Cerebellar cortex (tissue), 1 donor: ENCODE results near the gene AIF1L.
"Not testable (repeated sequence)": the region's sequence is repeated elsewhere in the genome, so short reads cannot be mapped to it uniquely, and the experiment has no call there.

Experiments used
- DNase-seq: peaks from one replicate; pipeline ENCODE4 v3.0.0-alpha.2; 2015; ENCODE audit warnings: low spot score

Gene AIF1L

GRCh38 chr9:131099102-131099606 is 2.8 kb downstream of the AIF1L start:
- no peak for DNase-seq

- DNase-seq = not testable (repeated sequence)
These were observed 3.5 kb downstream of the AIF1L start for GRCh38 chr9:131099845-131100244.

GRCh38 chr9:131100445-131100844 is 4.1 kb downstream of the AIF1L start:
- DNase-seq = no peak

- DNase-seq = no peak
These were observed 5.1 kb downstream of the AIF1L start for GRCh38 chr9:131101207-131101964.

DNA sequence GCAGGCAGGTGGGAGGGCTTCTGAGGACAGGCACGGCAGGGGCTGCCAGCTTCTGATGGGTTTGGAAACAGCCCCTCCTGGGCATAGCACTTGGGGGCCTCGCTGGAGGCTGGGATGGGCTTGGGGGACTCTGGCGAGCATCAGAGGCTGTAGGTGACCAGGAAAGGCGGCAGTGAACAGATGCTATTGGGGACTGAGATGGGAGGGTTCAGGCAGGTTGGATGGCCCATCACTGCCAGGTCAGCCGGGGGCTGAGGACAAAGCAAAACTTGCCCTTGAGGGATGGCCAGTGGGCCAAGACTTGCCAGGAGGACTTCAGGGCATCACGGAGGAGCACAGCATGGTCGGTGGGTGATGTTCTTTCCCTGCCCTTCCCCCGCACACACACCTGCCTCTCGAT is 6.7 kb downstream of the AIF1L start:
- DNase-seq = no peak

DNA sequence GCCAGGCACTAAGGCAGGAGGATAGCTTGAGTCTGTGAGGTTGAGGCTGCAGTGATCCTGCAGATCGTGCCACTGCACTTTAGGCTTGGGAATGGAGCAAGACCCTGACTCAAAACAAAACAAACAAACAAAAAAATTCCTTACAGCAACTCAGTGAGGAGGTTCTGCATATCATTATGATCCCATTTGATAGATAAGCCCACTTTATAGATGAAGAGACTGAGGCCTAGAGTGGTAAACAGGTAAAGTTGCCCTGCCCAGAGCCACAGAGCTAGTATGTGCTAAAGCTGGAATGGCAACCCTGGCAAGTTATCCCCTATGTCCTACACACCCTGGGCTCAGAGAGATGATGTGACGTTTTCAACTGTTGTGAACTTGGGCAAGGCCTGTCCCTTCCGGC is 7.2 kb downstream of the AIF1L start:
- no peak for DNase-seq

GRCh38 chr9:131104016-131104740 is 7.8 kb downstream of the AIF1L start:
- no peak for DNase-seq

- DNase-seq = no peak
These were observed 9.6 kb downstream of the AIF1L start for GRCh38 chr9:131105952-131106351.

GRCh38 chr9:131107760-131108159 is 11.4 kb downstream of the AIF1L start:
- DNase-seq = no peak

DNA sequence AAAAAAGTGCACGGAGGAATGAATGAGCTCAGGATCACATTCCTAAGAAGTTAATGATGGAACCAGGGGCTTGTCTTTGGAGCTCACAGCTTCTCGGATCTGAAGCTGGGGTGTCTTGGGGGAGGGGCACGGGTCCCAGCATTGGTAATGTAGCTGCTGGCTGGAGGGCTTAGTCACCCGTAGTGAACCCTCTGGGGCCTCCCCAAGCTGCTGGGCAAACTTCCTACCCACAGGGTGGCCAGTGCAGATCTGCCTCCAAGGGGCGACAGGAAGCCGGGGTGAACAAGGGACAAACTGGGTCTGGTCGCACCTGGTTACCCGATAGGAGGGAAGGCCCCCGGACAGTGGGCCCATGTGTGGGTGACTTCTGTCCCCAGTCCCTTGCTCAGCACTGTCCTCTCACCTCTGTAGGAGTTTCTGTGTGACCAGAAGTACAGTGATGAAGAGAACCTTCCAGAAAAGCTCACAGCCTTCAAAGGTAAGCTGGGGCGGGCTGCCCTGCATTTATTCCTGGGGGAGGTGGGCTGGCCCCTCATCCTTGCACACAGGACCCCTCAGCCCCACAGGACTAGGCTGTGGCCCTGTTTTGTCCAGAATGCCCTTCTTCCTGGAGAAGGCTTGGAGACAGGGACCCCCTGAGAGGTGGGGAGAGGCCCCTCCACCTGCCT is 15.0 kb downstream of the AIF1L start:
- no peak for DNase-seq

- no peak for DNase-seq
These were observed 15.6 kb downstream of the AIF1L start for GRCh38 chr9:131111854-131112311.

- no peak for DNase-seq
These were observed 16.2 kb downstream of the AIF1L start for GRCh38 chr9:131112374-131113154.

- no peak for DNase-seq
These were observed 17.3 kb downstream of the AIF1L start for GRCh38 chr9:131113655-131114054.

DNA sequence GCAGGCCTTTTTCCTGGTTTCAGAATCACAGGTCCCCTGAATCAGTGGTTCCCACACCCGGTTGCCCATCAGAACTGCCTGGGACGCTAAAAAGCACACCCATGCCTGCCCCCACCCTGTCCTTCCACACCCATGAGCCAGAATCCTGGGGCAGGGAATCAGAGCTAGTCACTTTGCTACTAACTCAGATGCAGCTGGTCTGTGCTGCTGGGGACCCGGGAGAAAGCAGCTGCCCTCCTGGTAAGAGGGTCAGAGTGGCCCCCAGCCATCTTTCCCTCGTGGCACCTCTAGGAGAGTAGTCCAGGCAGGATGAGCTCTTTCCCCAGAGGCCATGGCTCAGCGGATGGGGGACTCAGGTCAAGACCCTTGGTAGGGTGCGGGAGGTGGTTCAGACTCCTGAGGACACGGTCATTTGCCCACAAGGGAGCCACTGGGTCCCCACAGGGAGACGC is 17.8 kb downstream of the AIF1L start:
- DNase-seq = no peak

GRCh38 chr9:131115360-131115742 is 19.0 kb downstream of the AIF1L start:
- not testable (repeated sequence) for DNase-seq

- DNase-seq = peak; percentile 52
These were observed 20.2 kb downstream of the AIF1L start for GRCh38 chr9:131116281-131117120.

GRCh38 chr9:131117121-131117761 is 20.9 kb downstream of the AIF1L start:
- DNase-seq = no peak

DNA sequence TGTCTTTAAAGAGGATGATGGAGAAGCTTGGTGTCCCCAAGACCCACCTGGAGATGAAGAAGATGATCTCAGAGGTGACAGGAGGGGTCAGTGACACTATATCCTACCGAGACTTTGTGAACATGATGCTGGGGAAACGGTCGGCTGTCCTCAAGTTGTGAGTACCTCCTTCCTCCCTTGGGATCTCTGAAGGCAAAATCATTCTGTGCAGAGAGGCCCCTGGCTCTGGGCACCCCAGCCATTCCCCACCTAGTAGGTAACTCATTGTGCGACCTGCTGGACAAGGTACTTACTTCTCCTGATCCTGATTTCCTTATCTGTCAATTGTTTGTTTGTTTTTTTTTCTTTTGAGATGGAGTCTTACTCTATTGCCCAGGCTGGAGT is 21.4 kb downstream of the AIF1L start:
- DNase-seq = no peak

GRCh38 chr9:131119600-131119999 is 23.3 kb downstream of the AIF1L start:
- no peak for DNase-seq

DNA sequence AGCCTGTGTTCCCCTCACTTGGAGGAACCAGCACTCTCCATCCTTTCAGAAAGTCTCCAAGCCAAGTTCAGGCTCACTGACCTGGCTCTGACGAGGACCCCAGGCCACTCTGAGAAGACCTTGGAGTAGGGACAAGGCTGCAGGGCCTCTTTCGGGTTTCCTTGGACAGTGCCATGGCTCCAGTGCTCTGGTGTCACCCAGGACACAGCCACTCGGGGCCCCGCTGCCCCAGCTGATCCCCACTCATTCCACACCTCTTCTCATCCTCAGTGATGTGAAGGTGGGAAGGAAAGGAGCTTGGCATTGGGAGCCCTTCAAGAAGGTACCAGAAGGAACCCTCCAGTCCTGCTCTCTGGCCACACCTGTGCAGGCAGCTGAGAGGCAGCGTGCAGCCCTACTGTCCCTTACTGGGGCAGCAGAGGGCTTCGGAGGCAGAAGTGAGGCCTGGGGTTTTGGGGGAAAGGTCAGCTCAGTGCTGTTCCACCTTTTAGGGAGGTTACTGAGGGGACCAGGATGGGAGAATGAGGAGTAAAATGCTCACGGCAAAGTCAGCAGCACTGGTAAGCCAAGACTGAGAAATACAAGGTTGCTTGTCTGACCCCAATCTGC is 24.4 kb downstream of the AIF1L start:
- no peak for DNase-seq
